Subcutaneous adipose tissue (tissue), 4 donors: Measurements from ENCODE around the gene PSMD3. TPM values are rescaled to one million over a fixed set of nuclear protein-coding genes. Genes with fewer than 3 reads are reported as not detected.

Source experiments
- total RNA-seq, 4 donors: library from RNA; depleted of rRNA; stranded (reverse); fragments of >200 nt; gene quantifications; one replicate each; pipeline ENCODE4 v1.1.0, GENCODE V29; 2016
- TF ChIP-seq, protein P1 (sequence below): fragments of 450-650 bp; IDR thresholded peaks from one replicate; pipeline ENCODE4 v1.5.1; 2016; ENCODE audit warnings: low read depth, mild to moderate bottlenecking, control low read depth, antibody characterized with exemption, moderate library complexity

PSMD3 gene
- total RNA-seq, 4 donors from 2014 or later: 52.2 to 86.8 (median 68.2) TPM

DNA sequence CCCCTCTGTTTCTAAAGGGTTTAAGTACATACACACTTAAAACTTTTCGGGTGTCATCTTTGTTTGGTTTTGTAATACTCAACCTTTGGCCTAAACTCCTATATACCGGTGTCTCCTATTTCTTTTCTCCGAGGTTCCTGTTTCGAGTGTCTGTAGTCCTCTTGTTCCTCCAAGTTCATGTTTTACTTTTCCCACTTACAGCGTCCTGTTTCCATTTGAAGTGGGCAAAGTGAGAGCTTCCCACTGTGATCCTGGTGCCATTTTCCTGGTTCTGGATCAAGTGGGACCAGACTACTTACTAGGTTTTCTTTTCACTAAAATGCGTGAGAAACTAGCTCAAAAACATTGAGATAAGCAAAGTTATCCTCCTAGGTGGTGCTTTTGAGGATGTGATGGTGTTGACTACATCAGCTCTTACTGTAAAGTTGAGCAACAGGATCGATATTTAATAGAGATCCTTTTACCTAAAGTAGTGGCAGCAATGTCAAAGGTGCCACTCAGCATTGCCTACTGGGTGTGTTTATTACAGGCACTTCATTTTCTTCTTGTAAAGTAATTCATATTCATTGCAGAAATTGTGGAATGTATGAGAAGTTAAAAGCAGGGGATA lies 1.3 kb downstream of the PSMD3 start:
- TF ChIP-seq, protein P1, sequence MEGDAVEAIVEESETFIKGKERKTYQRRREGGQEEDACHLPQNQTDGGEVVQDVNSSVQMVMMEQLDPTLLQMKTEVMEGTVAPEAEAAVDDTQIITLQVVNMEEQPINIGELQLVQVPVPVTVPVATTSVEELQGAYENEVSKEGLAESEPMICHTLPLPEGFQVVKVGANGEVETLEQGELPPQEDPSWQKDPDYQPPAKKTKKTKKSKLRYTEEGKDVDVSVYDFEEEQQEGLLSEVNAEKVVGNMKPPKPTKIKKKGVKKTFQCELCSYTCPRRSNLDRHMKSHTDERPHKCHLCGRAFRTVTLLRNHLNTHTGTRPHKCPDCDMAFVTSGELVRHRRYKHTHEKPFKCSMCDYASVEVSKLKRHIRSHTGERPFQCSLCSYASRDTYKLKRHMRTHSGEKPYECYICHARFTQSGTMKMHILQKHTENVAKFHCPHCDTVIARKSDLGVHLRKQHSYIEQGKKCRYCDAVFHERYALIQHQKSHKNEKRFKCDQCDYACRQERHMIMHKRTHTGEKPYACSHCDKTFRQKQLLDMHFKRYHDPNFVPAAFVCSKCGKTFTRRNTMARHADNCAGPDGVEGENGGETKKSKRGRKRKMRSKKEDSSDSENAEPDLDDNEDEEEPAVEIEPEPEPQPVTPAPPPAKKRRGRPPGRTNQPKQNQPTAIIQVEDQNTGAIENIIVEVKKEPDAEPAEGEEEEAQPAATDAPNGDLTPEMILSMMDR: no peak

- TF ChIP-seq, protein P1: no peak
Observed at GRCh38 chr17:39988206-39988810, 7.7 kb downstream of the PSMD3 start.

DNA sequence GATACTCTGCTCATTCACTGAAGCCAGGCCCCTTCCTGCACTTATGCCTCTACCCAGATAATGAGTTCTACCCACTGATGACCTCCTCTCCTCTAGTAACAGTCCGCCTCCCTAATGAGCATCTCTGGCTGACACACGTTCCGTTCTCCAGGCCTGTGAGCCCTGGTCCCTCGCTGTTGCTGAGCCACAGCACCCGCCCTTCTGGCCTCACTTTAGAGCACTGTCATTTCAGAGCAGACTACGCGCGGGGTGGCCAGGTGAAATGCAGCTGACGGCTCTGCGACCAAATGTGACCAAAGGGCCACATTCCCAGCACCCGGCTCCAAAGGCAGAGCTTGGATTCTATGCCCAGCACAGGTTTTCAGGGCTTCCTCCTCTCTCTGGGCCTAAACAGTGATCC lies 13.8 kb downstream of the PSMD3 start:
- TF ChIP-seq, protein P1: no peak

DNA sequence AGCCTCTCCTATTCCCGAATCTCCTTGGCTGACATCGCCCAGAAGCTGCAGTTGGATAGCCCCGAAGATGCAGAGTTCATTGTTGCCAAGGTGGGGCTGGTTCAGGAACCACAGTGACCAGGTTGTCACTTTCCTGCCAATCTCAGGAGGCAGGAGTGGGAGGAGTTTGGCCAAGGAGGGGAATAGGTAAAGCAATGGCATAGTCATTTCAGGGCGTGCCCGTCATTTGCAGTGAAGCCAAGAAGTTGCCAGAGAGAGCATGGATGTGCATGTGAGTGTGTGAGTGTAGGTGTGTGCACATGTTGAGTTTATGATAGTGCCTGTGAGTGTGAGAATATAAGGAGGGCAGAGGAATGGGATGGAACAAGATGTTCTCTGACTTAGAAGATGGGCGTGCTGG lies 14.8 kb downstream of the PSMD3 start:
- TF ChIP-seq, protein P1: no peak

- TF ChIP-seq, protein P1: no peak
Observed at GRCh38 chr17:39996162-39996561, 15.6 kb downstream of the PSMD3 start.

- TF ChIP-seq, protein P1: no peak
Observed at GRCh38 chr17:39996800-39997199, 16.2 kb downstream of the PSMD3 start.

DNA sequence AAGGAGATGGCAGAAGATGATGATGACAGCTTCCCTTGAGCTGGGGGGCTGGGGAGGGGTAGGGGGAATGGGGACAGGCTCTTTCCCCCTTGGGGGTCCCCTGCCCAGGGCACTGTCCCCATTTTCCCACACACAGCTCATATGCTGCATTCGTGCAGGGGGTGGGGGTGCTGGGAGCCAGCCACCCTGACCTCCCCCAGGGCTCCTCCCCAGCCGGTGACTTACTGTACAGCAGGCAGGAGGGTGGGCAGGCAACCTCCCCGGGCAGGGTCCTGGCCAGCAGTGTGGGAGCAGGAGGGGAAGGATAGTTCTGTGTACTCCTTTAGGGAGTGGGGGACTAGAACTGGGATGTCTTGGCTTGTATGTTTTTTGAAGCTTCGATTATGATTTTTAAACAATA lies 16.9 kb downstream of the PSMD3 start:
- TF ChIP-seq, protein P1: no peak
